GM23338 (cell line): ENCODE data around the gene MED27.

Experiments used
- CTCF ChIP-seq, 2 experiments: fragments of 200-600 bp in 1 of 2; sonication (generic) in 1 of 2; conservative IDR thresholded peaks; 2 replicates each; pipeline versions ENCODE4 v1.5.1 to v1.6.1; 2016 to 2017; ENCODE audit warnings: antibody characterized with exemption in 2 of 2, low read depth in 2 of 2, mild to moderate bottlenecking in 2 of 2, moderate library complexity in 1 of 2
- EZH2 ChIP-seq: fragments of 200-600 bp; sonication (generic); IDR thresholded peaks from one replicate; pipeline ENCODE4 v1.8.0; 2017; ENCODE audit warnings: antibody characterized with exemption, mild to moderate bottlenecking, low read depth; ENCODE audit not compliant: unreplicated experiment
- EZH2phosphoT487 ChIP-seq: fragments of 200-600 bp; sonication (generic); IDR thresholded peaks from one replicate; pipeline ENCODE4 v1.8.1; 2018; ENCODE audit warnings: antibody characterized with exemption; ENCODE audit not compliant: unreplicated experiment
- JUNB ChIP-seq: IDR thresholded peaks from one replicate; pipeline ENCODE4 v1.6.1; 2016; ENCODE audit warnings: antibody characterized with exemption; ENCODE audit not compliant: unreplicated experiment
- REST ChIP-seq: IDR thresholded peaks from one replicate; pipeline ENCODE4 v1.6.1; 2018; ENCODE audit warnings: antibody characterized with exemption; ENCODE audit not compliant: unreplicated experiment

- TF ChIP-seq JUNB (no peak), REST (no peak), CTCF (conservative IDR thresholded peaks at IDR 0.05; ENCODE audit: low read depth in 2 of 2) (no peak), EZH2 (no peak), EZH2phosphoT487 (no peak)
Measured at GRCh38 chr9:131891598-131891997, 188.1 kb downstream of the MED27 start.
